GM19452 (cell line): ENCODE measurements around the gene TRAPPC11.

ENCODE experiments used
- ATAC-seq: cut with Tn5 transposase; IDR thresholded peaks from one replicate; pipeline ENCODE4 v1.9.1; 2021; ENCODE audit not compliant: unreplicated experiment

TRAPPC11 gene

GRCh38 chr4:183755596-183755995, 96.5 kb downstream of the TRAPPC11 start:
- no peak for ATAC-seq

DNA sequence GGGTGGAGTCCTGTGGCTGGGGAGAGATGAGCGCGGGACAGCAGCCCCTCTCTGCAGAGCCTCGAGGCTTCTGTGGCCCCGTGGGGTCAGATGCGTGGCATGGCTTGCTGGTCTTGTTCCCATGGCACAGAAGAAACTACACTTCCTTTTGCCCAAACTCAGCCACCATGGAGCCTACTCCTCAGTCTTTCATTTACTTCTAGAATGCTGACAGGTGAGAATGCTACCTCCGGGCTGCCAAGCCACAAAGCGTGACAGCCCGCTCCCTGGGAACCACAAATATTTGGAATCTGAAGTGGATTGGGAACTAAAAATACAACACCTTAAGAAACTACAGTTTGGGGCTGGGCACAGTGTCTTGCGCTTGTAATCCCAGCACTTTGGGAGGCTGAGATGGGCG, 98.0 kb downstream of the TRAPPC11 start:
- no peak for ATAC-seq

DNA sequence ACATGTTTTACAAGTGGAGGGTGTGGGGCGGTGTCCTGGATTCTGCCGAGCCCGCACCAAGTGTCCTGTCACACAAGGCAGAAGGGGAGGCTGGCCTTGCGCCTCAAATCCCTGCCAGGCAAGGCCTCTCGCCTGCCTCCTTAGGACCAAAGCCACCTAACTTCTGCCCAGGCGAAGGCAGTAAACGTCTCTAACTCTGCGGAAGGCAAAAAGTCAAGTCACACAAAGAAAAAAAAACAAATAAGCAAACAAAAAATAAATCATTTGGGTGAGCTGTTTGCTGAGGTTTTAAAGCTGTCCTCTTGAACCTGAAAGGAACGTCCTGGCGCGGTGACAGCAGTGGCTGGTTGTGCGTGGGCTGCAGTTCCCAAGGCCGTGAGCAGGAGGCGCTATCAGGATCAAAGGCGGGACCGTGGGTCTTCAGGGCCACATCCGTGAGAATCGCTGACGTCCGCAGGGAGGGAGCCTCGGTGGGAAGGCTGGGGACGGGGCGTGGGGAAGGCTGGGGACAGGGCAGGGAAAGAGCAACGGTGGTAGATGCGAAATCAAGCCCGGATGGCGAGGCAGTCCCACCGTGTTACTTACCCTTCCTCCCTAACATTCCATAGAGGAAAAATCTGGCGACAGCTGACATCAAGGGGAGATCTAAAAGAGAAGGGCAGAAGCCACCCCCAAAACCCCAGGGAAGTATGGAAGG, 99.1 kb downstream of the TRAPPC11 start:
- no peak for ATAC-seq

GRCh38 chr4:183758758-183759447, 99.8 kb downstream of the TRAPPC11 start:
- ATAC-seq: no peak

GRCh38 chr4:183760326-183760725, 101.2 kb downstream of the TRAPPC11 start:
- ATAC-seq: no peak
